GM12865 (cell line): Measurements from ENCODE around the gene TRIM7.
A peak's percentile ranks its signal among the peaks of the same experiment; 100 is the strongest.

Experiments used
- DNase-seq: peaks from one replicate; pipeline ENCODE4 v3.0.0; 2010; ENCODE audit warnings: low read depth
- H3K4me3 ChIP-seq: 2 replicates; pipeline ENCODE4 v1.5.1; 2011; ENCODE audit warnings: mild to moderate bottlenecking, low read depth, low read length, control low read depth
- CTCF ChIP-seq: IDR thresholded peaks from 2 replicates; pipeline ENCODE4 v1.5.1; 2011; ENCODE audit warnings: low read length, control low read depth, low read depth, inconsistent platforms; ENCODE audit not compliant: insufficient read depth; ENCODE audit errors: missing control alignments

The TRIM7 gene

GRCh38 chr5:181160152-181160754, 44.7 kb downstream of the TRIM7 start:
- peak; percentile 89 for DNase-seq
- no peak for TF ChIP-seq CTCF
- peak overlapping the region; percentile 53 for H3K4me3 ChIP-seq

DNA sequence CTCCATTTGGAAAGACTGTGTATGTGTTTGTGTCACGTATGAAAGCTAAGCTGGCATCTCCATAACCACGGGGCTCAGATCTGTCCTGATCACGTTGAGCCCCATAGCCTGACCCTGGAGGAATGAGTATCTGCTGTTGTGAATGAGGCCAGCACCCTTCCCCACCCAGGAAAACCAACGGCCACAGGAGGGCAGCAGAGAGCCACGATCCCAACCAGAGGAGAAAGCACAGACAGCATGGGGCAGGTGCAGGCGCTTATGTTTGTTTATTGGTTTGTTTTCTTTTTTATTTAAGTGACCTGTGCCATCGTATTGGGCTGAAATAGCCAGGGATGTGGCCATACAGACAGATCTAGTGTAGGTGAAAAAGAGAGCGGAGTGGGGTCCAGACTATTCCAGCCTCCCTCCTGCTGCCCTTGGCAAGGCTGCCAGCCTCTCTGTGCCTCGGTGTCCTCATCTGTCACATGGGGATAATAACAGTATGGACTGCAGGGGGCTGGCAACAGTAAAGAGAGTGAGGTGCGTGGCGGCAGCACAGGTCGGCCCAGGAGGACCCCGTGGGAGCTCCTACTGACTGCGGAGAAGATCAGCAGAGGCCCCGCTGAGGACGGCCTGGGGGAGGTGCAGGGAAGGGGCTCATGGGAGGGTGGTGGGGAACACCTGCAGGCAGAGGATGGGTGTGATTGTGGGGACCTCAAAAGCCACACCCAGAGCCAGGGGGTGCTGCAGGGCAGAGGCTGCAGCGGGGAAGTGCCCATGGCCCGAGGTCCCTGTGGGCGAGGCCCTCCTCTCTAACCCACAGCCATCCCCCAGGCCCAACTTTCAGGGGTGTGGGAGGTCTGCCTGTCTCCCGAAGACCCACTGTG, 45.5 kb downstream of the TRIM7 start:
- DNase-seq = peak; percentile 90
- peak; percentile 87 for TF ChIP-seq CTCF
- no peak overlapping the region; the same call in 1 of the 2 replicates for H3K4me3 ChIP-seq

GRCh38 chr5:181158869-181159268, 46.1 kb downstream of the TRIM7 start:
- no peak overlapping the region for H3K4me3 ChIP-seq
- TF ChIP-seq CTCF = no peak
- DNase-seq = no peak

GRCh38 chr5:181156758-181157157, 48.2 kb downstream of the TRIM7 start:
- peak; percentile 66 for DNase-seq
- TF ChIP-seq CTCF = no peak
- no peak overlapping the region; the same call in 1 of the 2 replicates for H3K4me3 ChIP-seq

DNA sequence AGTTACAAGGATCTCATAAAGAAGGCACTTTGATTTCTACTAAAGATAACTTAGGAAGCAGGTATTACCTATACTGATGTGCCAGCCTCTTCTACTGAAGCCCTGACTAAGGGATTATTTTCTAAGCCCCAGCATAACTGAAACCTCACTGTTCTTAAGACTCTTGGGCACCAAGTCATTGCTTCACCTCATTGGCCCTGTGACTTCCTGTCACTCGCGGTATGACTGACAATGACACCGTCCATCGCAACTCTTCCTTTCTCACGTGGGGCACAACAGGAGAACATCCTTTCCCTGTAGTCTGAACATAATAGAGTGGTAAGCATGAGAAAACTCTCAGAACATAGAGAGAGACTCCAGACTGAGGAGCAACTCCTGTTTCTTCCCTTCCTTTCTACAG, 51.2 kb downstream of the TRIM7 start:
- H3K4me3 ChIP-seq = no peak overlapping the region
- no peak for TF ChIP-seq CTCF
- peak; percentile 80 for DNase-seq

DNA sequence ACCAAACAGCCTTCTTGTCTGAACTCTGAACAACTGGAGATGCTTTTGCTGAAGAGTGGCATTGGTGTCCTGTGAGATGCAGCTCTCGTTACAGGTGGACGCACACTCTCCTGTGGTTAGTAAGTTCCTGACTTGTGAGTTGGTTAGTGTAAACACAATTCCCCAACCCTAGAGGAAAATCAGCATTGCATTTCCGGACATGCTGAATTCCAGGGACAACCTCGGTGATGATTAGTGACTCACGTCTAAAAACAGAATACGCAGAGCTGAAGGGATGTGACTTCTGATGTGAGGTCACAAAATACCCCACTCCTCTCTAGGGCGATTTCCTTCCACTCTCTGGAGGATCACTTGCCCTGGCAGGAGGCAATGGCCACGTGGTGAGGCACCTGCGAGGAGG, 52.6 kb downstream of the TRIM7 start:
- no peak for DNase-seq
- no peak for TF ChIP-seq CTCF
- H3K4me3 ChIP-seq = no peak overlapping the region
